ENCODE measurements around the gene SKOR1.

GRCh38 chr15:67782691-67782991, 42.7 kb upstream of the SKOR1 start:
- TF ChIP-seq FOS (IDR thresholded peaks at IDR 0.05; ENCODE audit: low read depth, low read length) (no peak), BHLHE40 (IDR thresholded peaks at IDR 0.05; ENCODE audit: low read depth, low read length) (no peak), CTCF (conservative IDR thresholded peaks at IDR 0.05; ENCODE audit: low read depth, low read length) (no peak), CEBPB (IDR thresholded peaks at IDR 0.05; ENCODE audit: low read depth, low read length) (no peak), RCOR1 (IDR thresholded peaks at IDR 0.05; ENCODE audit: insufficient replicate concordance, low read length) (no peak), MAZ (IDR thresholded peaks at IDR 0.05; ENCODE audit: borderline replicate concordance, low read depth, low read length) (no peak), MAFK (IDR thresholded peaks at IDR 0.05; ENCODE audit: low read depth, low read length) (no peak), POLR2A (IDR thresholded peaks at IDR 0.05; ENCODE audit: low read depth, low read length) (no peak)
